ENCODE results near the gene SEMA4B. TPM values are rescaled to one million over a fixed set of nuclear protein-coding genes. Genes with fewer than 3 reads are reported as not detected.

The SEMA4B gene
- total and polyA plus RNA-seq, 2 experiments from 2014 or later = 39.3 to 43.1 TPM

DNA sequence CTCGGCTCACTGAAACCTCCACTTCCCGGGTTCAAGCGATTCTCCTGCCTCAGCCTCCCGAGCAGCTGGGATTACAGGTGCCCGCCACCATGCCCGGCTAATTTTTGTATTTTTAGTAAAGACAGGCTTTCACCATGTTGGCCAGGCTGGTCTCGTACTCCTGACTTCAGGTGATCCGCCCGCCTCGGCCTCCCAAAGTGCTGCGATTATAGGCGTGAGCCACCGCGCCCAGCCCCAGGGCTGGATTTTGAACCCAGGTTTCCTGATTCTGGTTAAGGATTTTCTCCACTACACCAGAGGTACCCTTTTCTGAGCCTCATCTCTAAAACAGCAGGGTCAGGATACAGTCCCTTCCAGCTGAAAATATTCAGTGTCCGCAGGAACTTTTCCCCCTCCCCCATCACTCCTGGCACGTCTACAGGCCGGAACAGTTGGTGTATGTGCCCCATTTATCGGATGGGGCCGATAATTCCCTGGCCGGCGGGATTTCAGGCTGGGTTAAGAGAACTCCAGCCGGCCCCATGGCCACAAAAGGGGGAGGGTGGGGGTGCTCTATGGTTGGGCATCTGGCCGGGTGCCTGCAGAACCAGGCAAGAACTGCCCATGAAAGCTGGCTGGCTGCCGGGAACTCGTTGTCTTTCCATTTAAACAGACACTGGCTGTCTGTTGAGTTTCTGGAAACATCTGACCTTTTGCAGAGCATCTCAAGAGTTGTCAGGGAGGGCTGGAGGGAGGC lies 26.8 kb upstream of the SEMA4B start:
- Histone ChIP-seq H3K9me3 (ENCODE audit: low read depth) (no peaks in the 10 kb centered on the region), H3K27me3 (no peaks in the 10 kb centered on the region), H3K4me3 (no peak overlapping the region), H3K27ac (peak overlapping the region; percentile 72), H3K4me1 (ENCODE audit: low read depth) (peaks cover 7% of the 10 kb centered on the region), H3K36me3 (no peaks in the 10 kb centered on the region)
- TF ChIP-seq, protein P1, sequence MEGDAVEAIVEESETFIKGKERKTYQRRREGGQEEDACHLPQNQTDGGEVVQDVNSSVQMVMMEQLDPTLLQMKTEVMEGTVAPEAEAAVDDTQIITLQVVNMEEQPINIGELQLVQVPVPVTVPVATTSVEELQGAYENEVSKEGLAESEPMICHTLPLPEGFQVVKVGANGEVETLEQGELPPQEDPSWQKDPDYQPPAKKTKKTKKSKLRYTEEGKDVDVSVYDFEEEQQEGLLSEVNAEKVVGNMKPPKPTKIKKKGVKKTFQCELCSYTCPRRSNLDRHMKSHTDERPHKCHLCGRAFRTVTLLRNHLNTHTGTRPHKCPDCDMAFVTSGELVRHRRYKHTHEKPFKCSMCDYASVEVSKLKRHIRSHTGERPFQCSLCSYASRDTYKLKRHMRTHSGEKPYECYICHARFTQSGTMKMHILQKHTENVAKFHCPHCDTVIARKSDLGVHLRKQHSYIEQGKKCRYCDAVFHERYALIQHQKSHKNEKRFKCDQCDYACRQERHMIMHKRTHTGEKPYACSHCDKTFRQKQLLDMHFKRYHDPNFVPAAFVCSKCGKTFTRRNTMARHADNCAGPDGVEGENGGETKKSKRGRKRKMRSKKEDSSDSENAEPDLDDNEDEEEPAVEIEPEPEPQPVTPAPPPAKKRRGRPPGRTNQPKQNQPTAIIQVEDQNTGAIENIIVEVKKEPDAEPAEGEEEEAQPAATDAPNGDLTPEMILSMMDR (IDR thresholded peaks at IDR 0.05; ENCODE audit: low read depth, low read length) = no peak
- DNase-seq (ENCODE audit: low read depth in 1 of 2, low spot score in 1 of 2) = peak; percentile 20 to 70

DNA sequence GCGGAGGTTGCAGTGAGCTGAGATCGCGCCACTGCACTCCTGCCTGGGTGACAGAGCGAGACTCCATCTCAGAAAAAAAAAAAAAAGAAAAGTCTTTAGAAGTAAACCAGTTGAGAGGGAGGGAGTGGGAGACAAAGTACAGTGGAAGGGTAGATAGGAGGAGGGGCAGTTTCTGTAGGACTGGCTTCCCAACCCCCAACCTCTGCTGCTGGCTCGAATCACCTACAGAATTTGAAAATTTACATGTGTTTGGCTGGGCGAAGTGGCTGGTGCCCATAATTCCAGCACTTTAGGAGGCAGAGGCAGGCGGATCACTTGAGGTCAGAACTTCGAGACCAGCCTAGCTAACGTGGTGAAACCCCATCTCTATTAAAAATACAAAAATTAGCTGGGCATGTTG lies 24.1 kb upstream of the SEMA4B start:
- H3K27me3 ChIP-seq = no peaks in the 10 kb centered on the region
- H3K4me1 ChIP-seq (ENCODE audit: low read depth) = peaks cover 7% of the 10 kb centered on the region
- no peak overlapping the region for H3K27ac ChIP-seq
- no peak for DNase-seq (ENCODE audit: low read depth in 1 of 2, low spot score in 1 of 2)
- H3K36me3 ChIP-seq = no peaks in the 10 kb centered on the region
- H3K4me3 ChIP-seq = no peak overlapping the region
- TF ChIP-seq, protein P1 (IDR thresholded peaks at IDR 0.05; ENCODE audit: low read depth, low read length) = no peak
- no peaks in the 10 kb centered on the region for H3K9me3 ChIP-seq (ENCODE audit: low read depth)

DNA sequence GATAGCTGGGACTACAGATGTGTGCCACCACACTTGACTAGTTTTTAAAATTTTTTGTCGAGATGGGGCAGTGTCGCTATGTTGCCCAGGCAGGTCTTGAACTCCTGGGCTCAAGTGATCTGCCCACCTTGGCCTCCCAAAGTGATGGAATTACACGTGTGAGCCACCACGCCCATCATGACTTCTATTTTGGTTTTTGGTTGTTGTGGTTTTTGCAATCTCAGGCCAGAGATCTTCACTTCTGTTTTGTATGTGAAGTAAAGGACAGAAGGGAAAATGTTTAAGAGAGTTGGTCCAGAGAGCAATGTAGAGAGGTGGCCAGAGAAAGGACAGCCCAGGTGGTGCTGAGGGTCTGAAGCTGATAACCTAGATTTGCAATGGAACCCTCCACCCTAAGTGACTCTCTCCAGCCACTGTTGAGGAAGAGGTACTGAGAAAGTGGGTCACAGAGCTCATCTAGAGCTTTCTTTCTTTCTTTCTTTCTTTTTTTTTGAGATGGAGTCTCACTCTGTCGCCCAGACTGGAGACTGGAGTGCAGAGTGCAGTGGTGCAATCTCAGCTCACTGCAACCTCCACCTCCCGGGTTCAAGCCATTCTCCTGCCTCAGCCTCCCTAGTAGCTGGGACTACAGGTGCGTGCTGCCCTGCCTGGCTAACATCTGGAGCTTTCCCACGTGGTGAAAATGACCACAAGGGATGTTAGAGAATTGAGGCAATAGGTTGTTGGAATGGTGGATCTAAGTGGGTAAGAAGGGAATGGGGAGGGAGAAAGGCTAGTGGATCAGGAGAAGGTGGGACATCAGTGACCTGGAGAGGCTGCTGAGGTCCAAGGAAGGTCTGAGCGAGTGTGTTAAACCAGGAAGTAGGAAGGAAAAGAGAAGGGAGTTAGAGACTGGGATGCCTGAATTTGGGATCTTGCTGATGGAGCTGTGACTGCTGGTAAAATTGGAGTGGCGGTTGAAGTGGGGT lies 22.4 kb upstream of the SEMA4B start:
- Histone ChIP-seq H3K9me3 (ENCODE audit: low read depth) (no peaks in the 10 kb centered on the region), H3K27ac (no peak overlapping the region), H3K27me3 (no peaks in the 10 kb centered on the region), H3K4me1 (ENCODE audit: low read depth) (peaks cover 12% of the 10 kb centered on the region), H3K4me3 (no peak overlapping the region), H3K36me3 (no peaks in the 10 kb centered on the region)
- TF ChIP-seq, protein P1 (IDR thresholded peaks at IDR 0.05; ENCODE audit: low read depth, low read length) = no peak
- DNase-seq (ENCODE audit: low read depth in 1 of 2, low spot score in 1 of 2) = no peak

DNA sequence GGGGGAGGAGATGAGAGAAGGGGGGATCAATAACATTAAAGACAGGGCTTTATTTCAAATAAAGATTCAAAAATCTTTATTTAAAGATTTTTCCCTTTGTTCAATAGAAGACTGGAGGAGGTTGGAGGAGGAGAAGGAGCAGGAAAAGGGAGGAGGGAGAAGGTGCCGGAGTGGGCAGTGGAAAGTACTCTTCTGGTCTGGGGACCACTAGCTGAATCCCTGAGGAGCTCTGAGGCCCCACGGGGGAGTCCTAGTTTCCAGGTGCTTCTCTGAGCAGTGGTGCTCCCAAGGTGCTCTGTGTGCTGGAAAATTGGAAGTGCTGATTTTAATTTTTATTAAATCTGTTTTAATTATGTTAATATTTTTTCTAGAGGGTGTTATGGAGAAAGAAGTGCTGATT lies 19.4 kb upstream of the SEMA4B start:
- peak overlapping the region; percentile 20 for H3K27ac ChIP-seq

DNA sequence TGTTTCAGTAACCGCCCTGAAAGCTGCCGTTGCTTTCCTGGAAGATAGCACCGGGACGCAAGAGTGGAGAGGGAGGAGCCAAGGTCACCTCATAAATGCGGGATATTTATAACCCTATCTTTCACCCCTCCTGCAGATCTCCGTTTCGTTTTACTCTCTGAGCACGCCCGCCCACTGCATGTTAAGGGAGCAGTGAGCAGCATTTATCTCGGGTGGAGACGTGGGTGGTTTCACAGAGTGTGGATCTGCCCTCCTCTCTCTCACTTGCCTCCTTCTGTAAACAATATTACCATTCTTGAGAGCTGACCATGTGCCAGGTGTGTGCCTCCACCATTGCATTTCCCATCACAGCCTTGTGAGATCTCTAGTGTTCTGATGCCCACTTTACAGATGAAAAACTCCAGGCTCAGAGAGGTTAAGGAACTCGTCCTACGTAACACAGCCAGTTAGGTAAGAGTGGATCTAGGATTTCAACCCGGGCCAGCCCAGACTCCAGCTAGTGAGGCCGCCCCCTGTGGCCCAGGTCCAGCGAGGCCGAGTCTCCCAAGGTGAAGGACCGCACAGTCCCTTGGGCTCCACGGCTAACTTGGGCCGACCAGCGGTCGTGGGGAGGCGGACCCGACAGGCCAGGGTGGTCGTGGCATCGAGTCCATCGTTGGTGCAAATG lies 16.9 kb upstream of the SEMA4B start:
- Histone ChIP-seq H3K9me3 (ENCODE audit: low read depth) (no peaks in the 10 kb centered on the region), H3K4me1 (ENCODE audit: low read depth) (peaks cover 7% of the 10 kb centered on the region), H3K36me3 (no peaks in the 10 kb centered on the region), H3K27me3 (no peaks in the 10 kb centered on the region), H3K4me3 (peak overlapping the region; percentile 45), H3K27ac (peak overlapping the region; percentile 79)
- DNase-seq (ENCODE audit: low read depth in 1 of 2, low spot score in 1 of 2) = peak; percentile 87 to 92
- TF ChIP-seq, protein P1 (IDR thresholded peaks at IDR 0.05; ENCODE audit: low read depth, low read length) = no peak

More for the DNA sequence above, 19.4 kb upstream of the SEMA4B start:
- no peaks in the 10 kb centered on the region for H3K9me3 ChIP-seq (ENCODE audit: low read depth)
- H3K4me1 ChIP-seq (ENCODE audit: low read depth) = peaks cover 7% of the 10 kb centered on the region
- H3K27me3 ChIP-seq = no peaks in the 10 kb centered on the region
- no peaks in the 10 kb centered on the region for H3K36me3 ChIP-seq
- TF ChIP-seq, protein P1 (IDR thresholded peaks at IDR 0.05; ENCODE audit: low read depth, low read length) = no peak
- H3K4me3 ChIP-seq = no peak overlapping the region
- no peak for DNase-seq (ENCODE audit: low read depth in 1 of 2, low spot score in 1 of 2)

Data from cardiac muscle cell (in vitro differentiated cells and primary cell).